Tibial artery (tissue), 4 donors: Measurements from ENCODE around the gene KIF26B.

ENCODE experiments used
- DNase-seq, 2 donors: peaks; one replicate each; pipeline ENCODE4 v3.0.0-alpha.2; 2019
- H3K27ac ChIP-seq, 2 donors: fragments of 200-600 bp; sonication (generic) in 1 of 2; 1 replicate in 1 of 2; 2 replicates in 1 of 2; pipeline ENCODE4 v1.5.1; 2018 to 2019; ENCODE audit warnings: mild to moderate bottlenecking in 1 of 2
- H3K27me3 ChIP-seq, 2 donors: fragments of 200-600 bp; sonication (generic) in 1 of 2; one replicate each; pipeline versions ENCODE4 v1.5.1 to v1.6.0; 2016 to 2019
- H3K36me3 ChIP-seq, 3 donors: fragments of 200-600 bp; sonication (generic) in 2 of 3; one replicate each; pipeline ENCODE4 v1.5.1; 2016 to 2019; ENCODE audit warnings: mild to moderate bottlenecking in 2 of 3
- H3K4me1 ChIP-seq, 4 donors: fragments of 200-600 bp; sonication (generic) in 2 of 4; 1 replicate in 3 of 4; 2 replicates in 1 of 4; pipeline ENCODE4 v1.5.1; 2016 to 2019
- H3K4me3 ChIP-seq, 2 donors: fragments of 200-600 bp; sonication (generic) in 1 of 2; 1 replicate in 1 of 2; 2 replicates in 1 of 2; pipeline ENCODE4 v1.5.1; 2018 to 2019; ENCODE audit warnings: mild to moderate bottlenecking in 2 of 2
- H3K9me3 ChIP-seq, 3 donors: fragments of 200-600 bp; sonication (generic) in 1 of 3; one replicate each; pipeline ENCODE4 v1.5.1; 2016 to 2019
- CTCF ChIP-seq, 2 experiments: fragments of 200-600 bp in 1 of 2; fragments of 450-650 bp in 1 of 2; IDR thresholded peaks; one replicate each; pipeline ENCODE4 v1.5.1; 2017 to 2019; ENCODE audit warnings: antibody characterized with exemption in 2 of 2, mild to moderate bottlenecking in 1 of 2, moderate library complexity in 1 of 2
- intact Hi-C: fragments of 100-400 bp; cut with DNase I; formaldehyde crosslinking; loops from one replicate; pipeline ENCODE4 v1.15.0; 2023; ENCODE audit warnings: low total_unique reads

KIF26B gene

GRCh38 chr1:245677461-245678240, 522.9 kb downstream of the KIF26B start:
- Histone ChIP-seq H3K4me3 (no peak overlapping the region), H3K9me3 (no peaks in the 10 kb centered on the region), H3K27me3 (no peaks in the 10 kb centered on the region), H3K27ac (no peak overlapping the region), H3K36me3 (no peaks in the 10 kb centered on the region), H3K4me1 (no peaks in the 10 kb centered on the region)
- intact Hi-C loops, result no loop called here
- no peak for TF ChIP-seq CTCF (IDR thresholded peaks at IDR 0.05)
- peak in 1 of 2 donors; percentile 25 for DNase-seq

GRCh38 chr1:245678860-245679411, 524.2 kb downstream of the KIF26B start:
- Histone ChIP-seq H3K4me1 (no peaks in the 10 kb centered on the region), H3K36me3 (no peaks in the 10 kb centered on the region), H3K27ac (no peak overlapping the region), H3K4me3 (no peak overlapping the region), H3K27me3 (no peaks in the 10 kb centered on the region), H3K9me3 (no peaks in the 10 kb centered on the region)
- intact Hi-C loops, result no loop called here
- TF ChIP-seq CTCF (IDR thresholded peaks at IDR 0.05), result no peak
- DNase-seq, result peak in 1 of 2 donors; percentile 9

- H3K36me3 ChIP-seq, result no peaks in the 10 kb centered on the region
Measured at GRCh38 chr1:245679821-245680780, 525.3 kb downstream of the KIF26B start.

DNA sequence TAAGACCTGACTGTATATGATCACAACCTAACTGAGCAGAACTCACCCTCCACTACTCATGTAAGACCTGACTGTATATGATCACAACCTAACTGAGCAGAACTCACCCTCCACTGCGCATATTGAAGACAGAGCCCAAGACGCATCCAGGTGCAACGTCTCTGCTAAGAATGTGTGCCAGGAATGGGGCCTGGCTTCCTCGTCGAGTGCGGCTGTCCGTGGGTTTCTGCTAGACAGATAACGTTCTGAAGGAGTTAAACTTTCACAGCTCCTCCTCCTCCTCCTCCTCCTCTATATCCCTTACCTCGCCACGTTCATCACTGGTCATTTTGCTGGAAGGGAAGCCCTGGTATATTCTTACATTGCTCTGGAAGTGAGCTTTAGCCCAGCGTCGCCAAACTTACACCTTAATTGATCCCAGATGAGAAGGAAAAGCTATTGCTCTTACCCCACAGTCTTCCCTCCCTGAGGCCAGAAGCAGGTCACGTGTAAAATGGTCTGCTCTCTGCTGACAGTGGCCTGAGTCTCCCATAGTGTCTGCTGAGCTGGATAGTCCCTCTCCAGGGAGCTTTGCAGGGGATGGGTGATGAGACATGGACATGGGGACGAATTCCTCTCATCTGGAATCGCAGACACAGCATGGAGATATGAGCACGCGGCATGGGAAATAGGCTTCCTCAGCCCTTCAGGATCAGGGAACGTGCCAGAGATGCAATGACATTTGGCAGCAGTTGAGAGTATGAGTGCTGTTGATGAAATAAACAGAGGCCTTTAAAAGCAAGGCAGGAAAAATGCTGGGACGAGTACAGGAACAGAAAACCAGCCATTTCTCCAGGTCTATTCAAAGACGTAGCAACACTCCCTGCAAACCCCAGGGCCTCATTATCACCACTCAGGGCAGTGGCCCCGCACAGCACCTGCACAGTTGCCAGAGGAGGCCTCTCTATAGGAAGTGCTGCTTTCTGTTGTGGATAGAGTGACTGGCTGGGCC, 528.1 kb downstream of the KIF26B start:
- Histone ChIP-seq H3K36me3 (no peaks in the 10 kb centered on the region), H3K27me3 (no peaks in the 10 kb centered on the region), H3K9me3 (peaks cover 0 to 8% (median 0%) of the 10 kb centered on the region in 3 donors), H3K4me3 (no peak overlapping the region), H3K4me1 (no peaks in the 10 kb centered on the region), H3K27ac (no peak overlapping the region)
- DNase-seq, result peak in 1 of 2 donors; percentile 12
- TF ChIP-seq CTCF (IDR thresholded peaks at IDR 0.05), result no peak
- intact Hi-C loops, result no loop called here

More at GRCh38 chr1:245679821-245680780, 525.3 kb downstream of the KIF26B start:
- DNase-seq, result peak in 1 of 2 donors; percentile 24
- intact Hi-C loops, result no loop called here
- H3K27ac ChIP-seq, result no peak overlapping the region
- no peaks in the 10 kb centered on the region for H3K27me3 ChIP-seq
- H3K4me1 ChIP-seq, result no peaks in the 10 kb centered on the region
- TF ChIP-seq CTCF (IDR thresholded peaks at IDR 0.05), result no peak
- H3K4me3 ChIP-seq, result no peak overlapping the region
- no peaks in the 10 kb centered on the region for H3K9me3 ChIP-seq

DNA sequence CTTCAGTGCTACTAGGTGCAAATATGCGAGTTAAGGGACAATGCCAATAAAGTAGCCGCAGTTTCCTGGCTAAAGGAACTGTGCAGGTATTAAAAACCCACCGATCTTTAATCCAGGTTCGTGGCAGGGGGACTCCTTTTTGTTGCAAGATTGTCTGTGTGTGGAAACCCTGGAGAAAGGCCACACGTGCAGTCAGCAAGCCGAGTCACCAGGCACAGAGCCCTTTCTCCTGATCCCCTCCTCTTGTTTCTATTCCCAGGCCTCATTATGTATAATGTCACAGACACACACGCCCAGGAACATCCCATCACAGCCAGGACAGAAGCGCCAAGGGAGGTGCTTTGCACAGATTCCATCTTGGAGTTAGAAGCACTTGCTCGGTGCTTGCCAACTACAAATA, 528.9 kb downstream of the KIF26B start:
- H3K27ac ChIP-seq, result no peak overlapping the region
- no peak for TF ChIP-seq CTCF (IDR thresholded peaks at IDR 0.05)
- intact Hi-C loops, result no loop called here
- peaks cover 0 to 8% (median 0%) of the 10 kb centered on the region in 3 donors for H3K9me3 ChIP-seq
- no peak for DNase-seq
- no peaks in the 10 kb centered on the region for H3K27me3 ChIP-seq
- no peak overlapping the region for H3K4me3 ChIP-seq
- no peaks in the 10 kb centered on the region for H3K4me1 ChIP-seq
- no peaks in the 10 kb centered on the region for H3K36me3 ChIP-seq
